ENCODE measurements around the gene SPI1.

The SPI1 gene

DNA sequence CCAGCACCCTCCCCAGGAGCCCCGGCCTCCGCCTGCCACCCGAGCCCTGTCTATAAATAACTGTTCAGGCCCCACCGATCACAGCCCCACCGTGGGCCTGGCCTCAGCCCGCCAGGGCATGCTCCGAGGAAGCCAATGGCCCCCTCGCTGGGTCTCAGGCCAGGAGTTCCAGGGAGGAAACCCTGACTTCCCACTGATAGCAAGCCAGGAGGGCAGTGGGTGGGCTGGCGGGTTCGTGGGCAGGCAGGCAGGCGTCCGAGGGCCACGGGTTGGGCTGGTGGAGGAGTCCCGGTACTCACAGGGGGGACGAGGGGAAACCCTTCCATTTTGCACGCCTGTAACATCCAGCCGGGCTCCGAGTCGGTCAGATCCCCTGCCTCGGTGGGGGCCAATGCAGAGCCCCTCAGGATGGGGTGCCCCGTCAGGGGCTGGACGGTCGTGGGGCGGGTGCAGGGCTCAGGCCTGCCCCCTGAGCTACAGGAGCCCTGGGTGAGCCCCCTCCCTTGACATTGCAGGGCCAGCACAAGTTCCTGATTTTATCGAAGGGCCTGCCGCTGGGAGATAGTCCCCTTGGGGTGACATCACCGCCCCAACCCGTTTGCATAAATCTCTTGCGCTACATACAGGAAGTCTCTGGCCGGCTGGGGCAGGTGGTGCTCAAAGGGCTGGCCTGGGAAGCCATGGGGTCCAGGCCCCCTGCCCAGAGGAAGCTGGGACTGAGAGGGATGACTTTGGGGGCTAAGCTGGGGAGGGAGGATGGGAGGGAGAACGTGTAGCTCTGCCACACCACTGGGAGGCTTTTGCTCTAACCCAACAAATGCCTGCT is at the start of gene SPI1:
Gene SPI1, minus strand, starts transcription at position 538 of the 826 bp plus-strand sequence. Its CDS starts 194 bp downstream, at position 344.
- no peak for DNase-seq

DNA sequence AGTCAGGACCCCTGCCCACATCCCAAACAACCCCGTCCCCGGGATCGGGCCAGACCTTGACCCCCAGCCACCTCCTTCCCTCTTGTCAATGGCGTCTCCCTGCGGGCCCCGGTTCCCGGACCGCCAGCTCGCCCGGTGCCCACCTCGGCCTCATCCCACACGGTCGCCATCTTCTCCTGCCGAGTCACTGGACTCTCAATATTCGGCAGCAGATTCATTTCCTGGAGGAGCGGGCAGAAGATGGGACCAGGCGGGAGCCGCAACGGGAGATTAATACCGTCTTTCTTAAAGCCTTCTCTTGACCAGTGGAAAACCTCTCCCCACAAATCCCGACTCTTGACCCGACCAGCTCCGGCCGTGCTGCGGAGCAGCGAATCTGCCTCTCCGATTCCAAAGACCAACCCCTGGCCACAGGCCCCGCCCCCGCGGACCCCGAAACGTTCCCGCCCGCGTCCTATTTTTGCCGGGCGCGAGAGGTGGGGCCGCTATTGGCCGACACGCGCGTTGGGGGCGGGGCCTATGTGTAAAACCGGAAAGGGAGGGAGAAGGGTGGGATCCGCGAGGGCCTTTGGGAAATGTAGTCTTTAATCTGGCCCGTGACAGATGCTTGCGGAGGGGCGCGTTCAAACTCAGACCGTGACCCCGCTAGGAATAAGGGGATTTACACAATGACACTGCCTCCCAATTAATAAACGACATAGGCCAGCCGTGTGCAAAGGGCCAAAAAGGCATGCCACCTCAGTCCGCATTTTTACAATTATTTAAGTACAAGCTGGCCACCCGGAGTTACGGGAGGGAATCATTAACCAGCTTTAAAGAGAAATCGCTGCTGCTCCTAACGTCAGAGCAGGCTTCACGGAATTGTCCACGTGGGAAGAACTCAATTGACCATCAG is 48.0 kb upstream of the SPI1 start, which contains the start of gene PSMC3:
Gene PSMC3, minus strand, starts transcription at position 378 of the 895 bp plus-strand sequence. Its CDS starts 160 bp downstream, at position 218.
- DNase-seq: peak; percentile 98

DNA sequence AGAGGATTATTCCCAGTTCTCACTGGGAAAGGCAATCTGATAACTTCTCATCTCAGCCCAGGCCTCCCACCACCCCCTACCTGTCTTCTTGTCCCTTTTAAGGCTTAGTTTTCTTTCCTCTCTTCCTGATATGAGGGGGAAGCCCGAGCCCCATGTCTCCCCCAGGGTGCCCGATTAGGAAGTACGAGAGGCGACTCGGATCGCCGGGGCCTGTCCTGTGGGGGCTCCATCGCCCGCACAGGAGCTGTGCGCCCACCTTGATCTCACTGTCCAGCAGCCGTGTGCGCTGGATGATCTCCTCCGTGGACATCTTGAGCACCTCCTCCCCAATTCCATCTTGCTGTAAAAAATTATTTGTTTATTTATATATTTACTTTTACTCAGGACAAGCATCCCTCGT is 47.3 kb upstream of the SPI1 start:
- DNase-seq: no peak

DNA sequence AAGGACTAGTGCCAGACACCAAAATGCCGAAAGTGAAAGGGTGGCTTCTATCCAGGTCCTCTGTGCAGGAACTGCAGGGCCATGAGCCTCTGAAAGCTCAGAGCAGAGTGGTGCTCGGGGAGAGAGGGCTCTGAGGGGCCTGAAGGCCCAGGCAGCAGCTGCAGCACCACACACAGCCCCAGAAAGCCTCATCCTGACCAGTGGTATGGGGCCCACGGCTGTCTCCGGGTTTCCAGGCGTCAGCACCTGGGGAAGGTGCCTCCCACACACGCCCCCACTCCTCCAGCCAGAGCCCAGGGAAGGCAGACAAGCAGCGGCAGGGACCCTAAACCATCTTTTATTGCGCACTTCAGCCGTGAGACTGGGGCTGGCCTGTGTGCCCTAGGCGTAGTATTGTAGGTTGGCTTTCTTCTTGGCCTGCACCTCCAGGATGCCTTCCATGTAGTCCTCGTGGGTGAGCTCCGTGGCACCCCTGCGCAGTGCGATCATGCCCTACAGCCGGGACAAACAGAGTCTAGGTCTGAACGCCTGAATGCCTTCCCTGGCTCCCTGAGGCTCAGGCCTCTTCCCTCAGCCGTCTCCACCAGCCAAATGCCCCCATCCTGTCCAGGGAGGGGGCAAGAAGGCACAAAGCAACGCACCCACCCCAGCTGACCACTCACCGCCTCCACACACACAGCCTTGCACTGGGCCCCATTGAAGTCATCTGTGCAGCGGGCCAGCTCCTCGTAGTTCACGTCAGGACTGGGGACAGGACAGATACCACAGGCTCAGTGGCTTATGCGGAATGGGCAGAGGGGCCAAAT is 40.3 kb upstream of the SPI1 start:
- no peak for DNase-seq

DNA sequence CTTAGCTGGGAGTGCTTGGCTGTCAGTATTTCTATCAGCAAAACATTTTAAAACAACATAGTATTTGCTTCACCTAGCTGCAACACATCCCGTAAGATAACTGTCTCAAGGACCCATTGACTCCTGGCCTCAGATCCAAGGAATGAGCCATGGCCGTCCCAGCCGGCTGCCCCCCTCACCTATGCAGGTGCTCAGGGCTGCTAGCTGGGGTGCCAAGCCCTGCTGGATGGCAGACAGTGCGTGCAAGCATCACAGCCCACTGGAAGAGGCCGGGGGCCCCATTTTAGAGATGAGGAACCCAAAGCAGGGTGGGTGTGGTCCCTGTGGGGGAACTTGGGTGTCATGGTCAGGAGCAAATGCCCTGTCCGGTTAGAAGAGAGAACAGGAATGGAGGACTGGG is 39.4 kb upstream of the SPI1 start:
- no peak for DNase-seq

DNA sequence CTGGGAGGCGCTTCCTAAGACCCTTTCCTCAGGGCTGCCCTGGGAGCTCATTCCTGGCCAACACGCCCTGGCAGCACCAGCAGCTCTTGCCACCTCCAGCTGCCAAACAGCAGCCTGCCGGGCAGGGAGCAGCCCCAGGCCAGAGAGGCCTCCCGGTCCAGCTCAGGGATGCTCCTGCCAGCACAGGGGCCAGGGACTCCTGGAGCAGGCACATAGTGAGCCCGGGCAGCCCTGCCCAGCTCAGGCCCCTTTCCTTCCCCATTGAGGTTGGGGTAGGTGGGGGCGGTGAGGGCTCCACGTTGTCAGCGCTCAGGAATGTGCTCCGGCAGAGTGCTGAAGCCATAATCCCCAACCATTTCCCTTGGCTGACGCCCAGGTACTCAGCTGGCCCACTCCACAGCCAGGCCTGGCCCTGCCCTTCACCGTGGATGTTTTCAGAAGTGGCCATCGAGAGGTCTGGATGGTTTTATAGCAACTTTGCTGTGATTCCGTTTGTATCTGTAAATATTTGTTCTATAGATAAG is 37.7 kb upstream of the SPI1 start:
- no peak for DNase-seq

DNA sequence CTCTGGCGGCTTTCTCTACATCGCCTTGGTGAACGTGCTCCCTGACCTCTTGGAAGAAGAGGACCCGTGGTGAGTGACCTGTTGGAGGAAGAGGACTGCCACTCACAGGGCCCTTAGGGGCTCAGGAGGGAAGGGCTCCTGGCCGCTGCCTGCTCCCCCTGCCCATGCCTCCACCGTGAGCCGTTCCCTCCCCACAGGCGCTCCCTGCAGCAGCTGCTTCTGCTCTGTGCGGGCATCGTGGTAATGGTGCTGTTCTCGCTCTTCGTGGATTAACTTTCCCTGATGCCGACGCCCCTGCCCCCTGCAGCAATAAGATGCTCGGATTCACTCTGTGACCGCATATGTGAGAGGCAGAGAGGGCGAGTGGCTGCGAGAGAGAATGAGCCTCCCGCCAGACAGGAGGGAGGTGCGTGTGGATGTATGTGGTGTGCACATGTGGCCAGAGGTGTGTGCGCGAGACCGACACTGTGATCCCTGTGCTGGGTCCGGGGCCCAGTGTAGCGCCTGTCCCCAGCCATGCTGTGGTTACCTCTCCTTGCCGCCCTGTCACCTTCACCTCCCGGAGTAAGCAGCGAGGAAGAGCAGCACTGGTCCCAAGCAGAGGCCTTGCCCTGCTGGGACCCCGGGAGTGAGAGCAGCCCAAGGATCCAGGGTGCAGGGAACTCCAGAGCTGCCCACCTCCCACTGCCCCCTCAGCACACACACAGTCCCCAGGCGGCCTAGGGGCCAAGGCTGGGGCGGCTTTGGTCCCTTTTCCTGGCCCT is 36.9 kb upstream of the SPI1 start:
- no peak for DNase-seq

DNA sequence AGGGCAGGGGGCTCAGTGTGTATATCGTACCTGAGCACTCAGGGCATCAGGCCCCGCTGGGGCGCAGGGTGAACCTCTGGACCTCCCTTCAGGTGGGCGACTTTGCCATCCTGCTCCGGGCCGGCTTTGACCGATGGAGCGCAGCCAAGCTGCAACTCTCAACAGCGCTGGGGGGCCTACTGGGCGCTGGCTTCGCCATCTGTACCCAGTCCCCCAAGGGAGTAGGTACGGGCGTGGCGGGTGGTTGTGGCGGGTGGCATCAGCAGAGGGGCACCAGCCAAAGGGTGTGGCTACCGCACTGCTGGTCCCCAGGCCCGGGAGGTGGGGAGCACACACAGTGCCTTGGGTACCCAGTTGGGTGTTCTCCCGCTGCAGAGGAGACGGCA is 36.3 kb upstream of the SPI1 start:
- no peak for DNase-seq

DNA sequence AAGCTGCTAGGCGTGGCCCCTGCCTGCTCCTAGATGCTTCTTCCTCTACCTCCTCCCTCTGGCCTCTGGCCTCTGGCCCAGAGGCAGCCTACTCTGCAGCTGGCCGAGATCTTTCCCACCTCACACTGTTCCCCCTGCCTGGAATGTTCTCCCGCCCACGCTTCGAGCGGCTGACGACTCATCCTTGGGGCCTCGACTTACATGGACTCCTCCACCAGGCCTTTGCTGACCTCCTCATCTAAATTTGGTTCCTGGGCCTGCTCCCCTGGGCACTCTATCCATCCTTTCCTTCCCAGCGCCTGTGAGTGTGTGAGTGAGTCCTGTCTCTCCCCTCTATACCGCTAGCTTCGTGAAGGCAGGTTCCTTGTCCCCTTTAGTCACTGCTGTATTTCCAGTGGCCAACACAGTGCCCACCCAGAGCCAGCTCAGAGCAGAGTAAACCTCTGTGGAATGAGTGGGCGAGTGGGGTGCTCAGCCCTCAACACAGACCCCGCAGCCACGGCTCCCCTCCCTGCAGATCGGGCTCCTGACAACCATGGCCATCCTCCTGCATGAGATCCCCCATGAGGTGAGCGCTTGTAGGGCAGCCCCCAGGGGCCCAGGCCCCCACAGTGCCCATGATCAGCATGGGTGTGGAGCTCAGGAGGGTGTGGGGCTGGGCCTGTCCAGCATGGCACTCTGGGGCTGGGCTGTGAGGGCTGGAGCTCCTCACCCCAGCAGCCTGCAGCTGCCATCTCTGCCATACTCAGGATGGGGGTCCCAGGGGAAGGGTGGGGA is 35.7 kb upstream of the SPI1 start:
- DNase-seq: no peak

DNA sequence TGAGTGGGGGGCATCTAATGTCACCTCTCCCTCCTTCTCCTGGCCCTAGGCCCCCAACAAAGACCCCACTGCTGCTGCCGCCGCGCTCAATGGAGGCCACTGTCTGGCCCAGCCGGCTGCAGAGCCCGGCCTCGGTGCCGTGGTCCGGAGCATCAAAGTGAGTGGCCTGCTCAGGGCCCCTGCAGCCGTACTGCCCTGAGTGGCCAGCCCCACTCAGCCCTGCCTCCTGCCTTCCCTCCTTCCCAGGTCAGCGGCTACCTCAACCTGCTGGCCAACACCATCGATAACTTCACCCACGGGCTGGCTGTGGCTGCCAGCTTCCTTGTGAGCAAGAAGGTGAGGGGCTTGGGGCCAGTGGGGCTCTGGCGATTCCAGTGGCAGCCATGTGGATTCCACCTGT is 35.0 kb upstream of the SPI1 start:
- no peak for DNase-seq

DNA sequence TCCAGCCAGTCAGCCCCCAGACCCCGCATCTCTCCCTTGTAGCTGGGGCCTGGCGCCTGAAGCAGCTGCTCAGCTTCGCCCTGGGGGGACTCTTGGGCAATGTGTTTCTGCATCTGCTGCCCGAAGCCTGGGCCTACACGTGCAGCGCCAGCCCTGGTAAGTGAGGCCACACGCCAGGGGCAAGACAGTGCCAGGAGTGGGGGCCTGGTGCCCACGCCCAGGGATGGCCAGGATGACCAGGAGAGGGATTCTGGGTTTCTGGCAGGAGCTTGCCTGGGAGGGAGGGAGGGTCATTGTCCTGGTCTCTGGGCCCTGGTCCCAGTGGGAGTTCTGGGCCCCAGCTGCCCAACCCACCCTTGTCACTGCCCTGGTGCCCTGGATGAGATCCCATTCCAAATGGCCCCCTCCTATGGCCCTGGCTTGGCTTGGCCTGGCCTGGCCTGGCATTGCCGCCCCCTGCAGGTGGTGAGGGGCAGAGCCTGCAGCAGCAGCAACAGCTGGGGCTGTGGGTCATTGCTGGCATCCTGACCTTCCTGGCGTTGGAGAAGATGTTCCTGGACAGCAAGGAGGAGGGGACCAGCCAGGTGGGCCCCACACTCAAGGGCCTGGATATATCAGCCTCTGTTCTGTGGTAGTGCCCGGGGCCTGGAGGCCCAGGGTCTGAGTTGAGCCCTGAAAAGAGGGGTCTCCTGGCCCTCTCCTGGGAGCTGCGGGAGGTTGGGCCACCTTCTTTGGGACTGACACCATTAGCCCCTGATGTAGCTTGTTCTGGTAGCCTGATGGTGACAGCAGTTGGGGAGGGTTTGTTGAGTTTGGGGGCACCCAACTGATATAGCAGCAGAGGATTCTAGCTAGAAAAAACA is 33.8 kb upstream of the SPI1 start:
- peak; percentile 43 to 45 for DNase-seq

DNA sequence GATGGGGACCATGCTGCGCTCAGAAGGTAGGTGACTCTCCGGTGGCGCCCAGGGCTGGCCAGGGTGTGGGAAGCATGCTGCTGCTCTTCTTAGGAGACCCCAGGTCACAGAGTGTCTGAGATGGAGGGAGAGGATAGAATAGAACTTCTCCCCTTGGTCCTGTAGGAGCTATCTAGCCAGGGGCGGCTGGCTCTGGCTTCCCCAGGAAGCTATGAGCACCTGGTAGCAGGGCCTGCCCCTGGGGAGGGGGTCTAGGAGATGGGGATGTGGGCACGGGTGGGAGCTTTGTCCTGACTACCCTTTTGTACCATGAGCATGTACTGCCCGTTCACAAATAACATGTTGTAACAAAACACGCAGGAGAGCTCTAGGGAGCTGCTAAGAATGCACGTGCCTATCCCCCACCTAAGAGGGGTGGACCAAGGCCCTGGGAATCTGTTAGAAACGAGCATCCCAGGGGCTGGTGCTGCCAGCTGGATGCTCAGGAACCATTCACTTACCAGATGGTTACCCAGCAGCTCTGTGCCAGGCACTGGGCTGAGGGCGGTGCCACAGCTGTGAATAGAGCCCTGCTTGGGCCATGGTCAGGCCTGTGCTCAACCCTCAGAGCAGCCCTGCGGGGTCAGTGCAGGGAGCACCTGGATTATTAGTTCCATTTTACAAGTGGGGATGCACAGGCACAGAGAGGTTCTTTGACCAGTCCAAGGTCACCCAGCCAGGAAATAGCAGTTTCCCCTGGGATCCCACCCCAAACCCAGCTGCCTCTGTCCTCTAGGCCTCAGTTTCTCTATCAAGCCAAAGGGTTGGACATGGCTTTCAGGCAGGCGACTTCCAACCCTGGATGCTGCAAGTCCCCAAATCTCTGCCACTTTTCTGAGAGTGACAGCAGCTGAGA is 32.3 kb upstream of the SPI1 start:
- no peak for DNase-seq

DNA sequence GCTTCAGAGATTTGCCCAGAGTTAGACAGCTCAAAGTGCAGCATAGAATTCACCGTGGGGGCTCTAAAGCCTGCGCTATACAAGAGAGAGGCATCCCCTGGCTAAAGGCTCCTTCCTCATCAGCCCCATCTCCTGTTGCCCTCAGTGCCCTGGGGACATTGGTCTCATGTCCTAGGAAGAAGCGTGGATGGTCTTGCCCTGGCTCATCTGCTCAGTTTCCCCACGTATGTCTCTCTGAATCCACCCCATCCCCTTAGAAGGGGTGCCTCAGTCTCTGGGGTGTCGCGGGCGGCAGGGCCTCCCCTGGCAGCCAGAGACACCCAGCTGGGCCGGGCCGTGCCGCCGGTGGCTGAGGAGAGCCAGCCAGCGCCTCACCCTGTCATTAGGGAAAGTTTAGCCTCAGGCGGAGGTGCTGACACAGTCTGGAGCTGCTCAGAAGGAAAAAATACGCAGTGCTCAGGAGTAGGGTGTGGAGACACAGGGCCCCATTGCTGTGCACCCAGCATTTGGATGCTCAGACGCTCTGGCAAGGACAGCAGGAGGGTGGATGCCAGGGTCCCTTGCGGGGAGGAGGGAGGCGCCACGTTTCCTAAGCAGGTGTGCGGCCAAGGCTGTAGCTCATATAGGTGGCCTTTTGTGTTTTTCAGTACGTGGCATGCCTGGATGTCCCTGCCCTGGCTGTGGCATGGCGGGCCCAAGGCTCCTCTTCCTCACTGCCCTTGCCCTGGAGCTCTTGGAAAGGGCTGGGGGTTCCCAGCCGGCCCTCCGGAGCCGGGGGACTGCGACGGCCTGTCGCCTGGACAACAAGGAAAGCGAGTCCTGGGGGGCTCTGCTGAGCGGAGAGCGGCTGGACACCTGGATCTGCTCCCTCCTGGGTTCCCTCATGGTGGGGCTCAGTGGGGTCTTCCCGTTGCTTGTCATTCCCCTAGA is 31.4 kb upstream of the SPI1 start:
- no peak for DNase-seq

DNA sequence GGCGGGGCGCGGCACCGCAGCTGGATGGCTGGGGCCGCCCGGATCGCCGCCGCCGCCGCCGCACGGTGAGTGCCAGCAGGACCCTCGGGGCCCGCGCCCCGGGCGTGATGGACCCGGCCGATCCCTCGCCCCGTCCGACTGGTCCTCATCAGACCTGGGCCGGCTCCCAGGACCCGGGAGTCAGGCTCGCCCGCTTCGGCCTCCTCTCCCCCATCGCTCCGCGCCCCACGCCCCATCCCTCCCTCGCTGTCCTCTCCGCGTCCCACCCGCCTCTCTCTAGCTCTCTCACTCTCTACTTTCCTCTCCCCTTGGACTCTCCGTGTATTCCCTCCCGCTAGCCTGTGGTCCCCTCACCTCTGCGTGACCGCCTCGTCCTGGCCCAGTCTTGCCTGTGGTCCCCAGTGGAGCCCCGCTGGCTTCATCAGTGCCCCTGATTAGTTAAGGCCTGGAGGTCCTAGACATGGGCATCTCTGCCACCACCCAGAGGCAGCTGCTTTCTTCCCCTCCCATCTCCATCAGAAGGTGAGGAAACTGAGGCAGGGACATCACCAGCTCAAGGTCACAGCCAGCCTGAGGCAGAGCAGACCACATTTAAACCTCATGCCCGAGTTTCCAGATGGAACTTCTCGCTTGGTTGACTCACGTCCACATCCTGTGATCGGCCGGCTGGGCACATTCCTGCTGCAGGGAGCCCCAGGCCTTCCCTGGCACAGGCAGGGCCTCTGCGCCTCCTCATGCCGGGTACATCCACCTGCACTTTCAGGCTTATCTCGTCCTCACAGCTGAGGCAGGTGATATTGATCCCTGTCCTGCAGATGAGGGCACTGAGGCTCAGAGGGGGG is 30.5 kb upstream of the SPI1 start:
- DNase-seq: no peak

DNA sequence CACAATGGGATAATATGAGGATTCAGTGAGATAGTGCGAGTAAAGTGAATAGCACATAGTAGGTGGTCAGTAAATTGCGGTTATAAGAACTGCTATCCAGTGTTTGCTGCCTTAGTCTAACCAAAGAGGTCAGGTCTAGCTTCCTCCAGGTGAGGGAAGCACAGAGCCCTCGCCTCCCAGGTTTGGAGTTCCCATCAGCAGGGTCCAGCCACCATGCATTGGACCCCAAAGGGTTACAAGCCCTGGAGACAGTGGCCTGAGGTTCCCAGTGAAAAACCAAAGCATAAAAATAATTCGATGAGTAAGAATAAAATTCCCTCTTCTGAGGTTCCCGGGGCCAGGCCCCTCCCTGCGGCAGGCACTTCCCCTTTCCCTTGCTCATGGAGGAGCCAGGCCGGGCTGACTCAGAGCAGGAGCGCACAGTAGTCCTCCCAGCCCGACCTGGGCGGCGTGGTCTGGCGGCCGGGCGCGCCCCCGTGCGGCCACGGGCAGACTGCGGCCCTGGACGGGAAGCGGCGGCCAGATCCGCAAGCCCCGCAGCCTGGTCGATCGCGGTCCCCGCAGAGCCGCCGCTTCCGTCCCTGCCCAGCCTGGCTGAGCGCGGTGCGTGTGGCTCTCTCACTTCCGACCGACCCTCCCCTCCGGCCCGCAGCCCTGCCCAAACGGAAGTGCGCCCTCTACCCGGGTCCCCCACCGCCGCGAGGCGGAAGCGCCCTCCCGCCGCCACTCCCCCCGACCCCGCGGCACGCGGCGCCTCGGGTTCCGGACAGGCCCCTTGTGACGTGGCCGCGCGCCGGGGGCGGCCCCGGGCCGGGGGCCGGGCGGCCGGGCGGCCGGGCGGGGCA is 29.6 kb upstream of the SPI1 start, which contains the start of gene SLC39A13:
Gene SLC39A13, plus strand, starts transcription at position 845 of the 845 bp plus-strand sequence. CDS start 1,505 bp downstream, outside the sequence.
- peak; percentile 82 to 86 for DNase-seq
